OCI-LY1 (cell line): Measurements from ENCODE around the gene CD4.

Source experiments
- H2AFZ ChIP-seq: fragments of 200-600 bp; sonication (generic), shearing (Covaris generic); 2 replicates; pipeline ENCODE4 v1.6.0; 2014; ENCODE audit warnings: antibody characterized with exemption, mild to moderate bottlenecking, low read length
- H3F3A ChIP-seq: fragments of 200-600 bp; sonication (generic), shearing (Covaris generic); 2 replicates; pipeline ENCODE4 v1.6.0; 2014; ENCODE audit warnings: mild to moderate bottlenecking, antibody characterized with exemption, low read length, moderate library complexity; ENCODE audit not compliant: insufficient read depth
- H3K27ac ChIP-seq: fragments of 200-600 bp; sonication (generic); 2 replicates; pipeline ENCODE4 v1.5.1; 2014; ENCODE audit warnings: low read length, mixed run types, mild to moderate bottlenecking, low read depth; ENCODE audit not compliant: poor library complexity, severe bottlenecking
- H3K27me3 ChIP-seq: fragments of 200-600 bp; sonication (generic); 2 replicates; pipeline ENCODE4 v1.6.0; 2014; ENCODE audit warnings: antibody characterized with exemption, mild to moderate bottlenecking, low read length, moderate library complexity; ENCODE audit not compliant: insufficient read depth
- H3K36me3 ChIP-seq: fragments of 200-600 bp; sonication (generic); 2 replicates; pipeline ENCODE4 v1.6.1; 2014; ENCODE audit warnings: mild to moderate bottlenecking, antibody characterized with exemption, low read length, moderate library complexity, mixed read lengths; ENCODE audit not compliant: insufficient read depth
- H3K4me1 ChIP-seq: fragments of 200-600 bp; sonication (generic); 2 replicates; pipeline ENCODE4 v1.5.1; 2014; ENCODE audit warnings: mild to moderate bottlenecking, low read length, moderate library complexity; ENCODE audit not compliant: insufficient read depth, severe bottlenecking
- H3K4me2 ChIP-seq: fragments of 200-600 bp; sonication (generic), shearing (Covaris generic); 2 replicates; pipeline ENCODE4 v1.6.1; 2014; ENCODE audit warnings: low read length
- H3K4me3 ChIP-seq: fragments of 200-600 bp; sonication (generic); 2 replicates; pipeline ENCODE4 v1.5.1; 2014; ENCODE audit warnings: low read length, low read depth, mild to moderate bottlenecking, mixed read lengths; ENCODE audit not compliant: poor library complexity, severe bottlenecking
- H3K79me2 ChIP-seq: fragments of 200-600 bp; shearing (Covaris generic); 2 replicates; pipeline ENCODE4 v1.6.1; 2016; ENCODE audit warnings: mixed run types, low read length, mixed read lengths; ENCODE audit not compliant: insufficient read depth
- H3K9ac ChIP-seq: fragments of 200-600 bp; sonication (generic), shearing (Covaris generic); 2 replicates; pipeline ENCODE4 v1.6.1; 2014; ENCODE audit warnings: mild to moderate bottlenecking, low read length, mixed read lengths
- H3K9me2 ChIP-seq: fragments of 200-600 bp; sonication (generic), shearing (Covaris generic); 2 replicates; pipeline ENCODE4 v1.6.1; 2014; ENCODE audit warnings: low read depth, mild to moderate bottlenecking, low read length, mixed read lengths
- H3K9me3 ChIP-seq: fragments of 200-600 bp; shearing (Covaris generic); 2 replicates; pipeline ENCODE4 v1.6.1; 2014; ENCODE audit warnings: low read length, mixed read lengths
- H4K20me1 ChIP-seq: fragments of 200-600 bp; sonication (generic), shearing (Covaris generic); 2 replicates; pipeline ENCODE4 v1.6.0; 2016; ENCODE audit warnings: mild to moderate bottlenecking, low read length; ENCODE audit not compliant: insufficient read depth
- CTCF ChIP-seq: fragments of 200-600 bp; sonication (generic), shearing (Covaris generic); IDR thresholded peaks from 2 replicates; pipeline ENCODE4 v1.5.1; 2017; ENCODE audit warnings: mild to moderate bottlenecking, antibody characterized with exemption, low read length, moderate library complexity, mixed read lengths
- EZH2 ChIP-seq: fragments of 200-600 bp; sonication (generic), shearing (Covaris generic); IDR thresholded peaks from 2 replicates; pipeline ENCODE4 v1.8.0; 2017; ENCODE audit warnings: borderline replicate concordance, mixed run types, mild to moderate bottlenecking, antibody characterized with exemption, low read length, moderate library complexity, mixed read lengths

CD4 gene

GRCh38 chr12:6790496-6791150 is 1.3 kb downstream of the CD4 start:
- TF ChIP-seq CTCF (no peak), EZH2 (no peak)
- peaks cover 5% of the 10 kb centered on the region for H3K27me3 ChIP-seq
- no peaks in the 10 kb centered on the region for H3K4me1 ChIP-seq
- no peaks in the 10 kb centered on the region for H3K9me3 ChIP-seq
- no peaks in the 10 kb centered on the region for H3F3A ChIP-seq
- no peak overlapping the region for H3K4me2 ChIP-seq
- H3K79me2 ChIP-seq = no peaks in the 10 kb centered on the region
- H2AFZ ChIP-seq = no peak overlapping the region
- no peaks in the 10 kb centered on the region for H4K20me1 ChIP-seq
- H3K36me3 ChIP-seq = no peaks in the 10 kb centered on the region
- no peak overlapping the region for H3K9ac ChIP-seq
- H3K27ac ChIP-seq = no peak overlapping the region
- no peak overlapping the region for H3K4me3 ChIP-seq
- H3K9me2 ChIP-seq = no peaks in the 10 kb centered on the region

- no peaks in the 10 kb centered on the region for H4K20me1 ChIP-seq
- no peak overlapping the region for H3K4me2 ChIP-seq
- H3K4me3 ChIP-seq = no peak overlapping the region
- no peaks in the 10 kb centered on the region for H3K9me2 ChIP-seq
- H2AFZ ChIP-seq = no peak overlapping the region
- H3K27me3 ChIP-seq = peaks cover 12% of the 10 kb centered on the region
- no peak overlapping the region for H3K27ac ChIP-seq
- no peaks in the 10 kb centered on the region for H3K36me3 ChIP-seq
- no peaks in the 10 kb centered on the region for H3K4me1 ChIP-seq
- no peaks in the 10 kb centered on the region for H3K79me2 ChIP-seq
- no peaks in the 10 kb centered on the region for H3F3A ChIP-seq
- H3K9ac ChIP-seq = no peak overlapping the region
- no peak for TF ChIP-seq CTCF
- TF ChIP-seq EZH2 = no peak
- H3K9me3 ChIP-seq = no peaks in the 10 kb centered on the region
Observed at GRCh38 chr12:6791931-6792520, 2.7 kb downstream of the CD4 start.

- Histone ChIP-seq H3K4me3 (no peak overlapping the region), H3K9me2 (no peaks in the 10 kb centered on the region), H3K27ac (no peak overlapping the region), H3F3A (no peaks in the 10 kb centered on the region), H3K9ac (no peak overlapping the region), H3K4me2 (no peak overlapping the region), H3K4me1 (no peaks in the 10 kb centered on the region), H3K27me3 (peaks cover 12% of the 10 kb centered on the region), H4K20me1 (no peaks in the 10 kb centered on the region), H2AFZ (no peak overlapping the region), H3K79me2 (no peaks in the 10 kb centered on the region), H3K9me3 (no peaks in the 10 kb centered on the region), H3K36me3 (no peaks in the 10 kb centered on the region)
- TF ChIP-seq CTCF (no peak), EZH2 (no peak)
Observed at GRCh38 chr12:6792522-6793201, 3.3 kb downstream of the CD4 start.
